ENCODE data around the gene KLHL5. TPM values are rescaled to one million over a fixed set of nuclear protein-coding genes. Genes with fewer than 3 reads are reported as not detected.

KLHL5 gene
- total and polyA plus RNA-seq, 2 experiments from 2014 or later: 27.0 to 43.3 TPM

DNA sequence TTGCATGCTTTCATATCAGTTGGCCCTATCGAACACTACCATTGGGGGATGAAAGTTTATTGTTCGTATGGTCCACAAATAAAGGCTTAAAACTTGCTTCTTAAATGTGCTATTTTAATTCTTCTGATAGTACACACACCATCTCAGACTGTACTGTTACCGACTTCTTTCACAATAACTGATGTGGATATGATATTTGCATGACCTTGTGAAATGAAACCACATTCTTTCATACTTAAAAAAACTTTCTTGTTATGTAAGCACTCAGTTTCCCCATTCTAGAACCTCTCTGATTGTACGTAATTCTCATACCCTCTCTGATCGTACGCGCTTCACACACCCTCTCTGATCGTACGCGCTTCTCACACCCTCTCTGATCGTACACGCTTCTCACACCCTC, 108.3 kb downstream of the KLHL5 start:
- no peak for DNase-seq
- in situ Hi-C loops (cut with MboI): no loop called here
- H3K9ac ChIP-seq: no peak overlapping the region
- no peaks in the 10 kb centered on the region for H3F3A ChIP-seq (ENCODE audit: insufficient read depth)
- no peaks in the 10 kb centered on the region for H3K4me1 ChIP-seq (ENCODE audit: insufficient read depth)
- 92 to 93% methylated on average over 10 to 12 of the region's 12 CpGs for WGBS, 2 experiments (ENCODE audit: low coverage in 1 of 2, low lambda C conversion rate in 2 of 2, missing lambda C conversion rate in 2 of 2)
- H3K9me3 ChIP-seq (ENCODE audit: low read depth): no peaks in the 10 kb centered on the region
- H2AFZ ChIP-seq: no peak overlapping the region
- no peaks in the 10 kb centered on the region for H3K27me3 ChIP-seq (replicated peaks; ENCODE audit: insufficient read depth)
- H3K9me2 ChIP-seq (ENCODE audit: insufficient read depth): no peaks in the 10 kb centered on the region
- H3K27ac ChIP-seq: no peak overlapping the region
- H3K4me3 ChIP-seq: no peak overlapping the region
- H4K20me1 ChIP-seq (ENCODE audit: insufficient read depth): no peaks in the 10 kb centered on the region
- no peaks in the 10 kb centered on the region for H3K36me3 ChIP-seq (ENCODE audit: low read depth)
- no peaks in the 10 kb centered on the region for H3K79me2 ChIP-seq (ENCODE audit: insufficient read depth)
- no peak for TF ChIP-seq EZH2 (IDR thresholded peaks at IDR 0.05; ENCODE audit: insufficient read depth, poor library complexity, severe bottlenecking)
- TF ChIP-seq EZH2phosphoT487 (IDR thresholded peaks at IDR 0.05; ENCODE audit: insufficient read depth, low read depth): no peak
- no peak overlapping the region for H3K4me2 ChIP-seq (ENCODE audit: unreplicated experiment)

Other genes starting within 250 kb of the KLHL5 start
- 0.76 and 3.4 TPM in 2 replicates for gene TLR6, start 205.4 kb upstream of the KLHL5 start, total RNA-seq (2014; rRNA removed; shearing (Covaris generic))
- gene TLR6, start 205.4 kb upstream of the KLHL5 start, polyA plus RNA-seq (2016; fragmentation: Nextera tagmentation; extraction: Ambion mirVana): 0.36 and 0.37 TPM in 2 replicates
- 300 and 318 TPM in 2 replicates for gene FAM114A1, start 194.4 kb upstream of the KLHL5 start, total RNA-seq (2014; rRNA removed; shearing (Covaris generic))
- gene FAM114A1, start 194.4 kb upstream of the KLHL5 start, polyA plus RNA-seq (2016; fragmentation: Nextera tagmentation; extraction: Ambion mirVana): 237 and 238 TPM in 2 replicates
- not detected in 2 replicates for gene TMEM156, start 29.8 kb upstream of the KLHL5 start, total RNA-seq (2014; rRNA removed; shearing (Covaris generic))
- gene TMEM156, start 29.8 kb upstream of the KLHL5 start, polyA plus RNA-seq (2016; fragmentation: Nextera tagmentation; extraction: Ambion mirVana): 0.30 TPM in 1 of 2 replicates, not detected in the other
- gene WDR19, start 120.3 kb downstream of the KLHL5 start, total RNA-seq (2014; rRNA removed; shearing (Covaris generic)): 23.7 and 63.7 TPM in 2 replicates
- 15.9 and 17.3 TPM in 2 replicates for gene WDR19, start 120.3 kb downstream of the KLHL5 start, polyA plus RNA-seq (2016; fragmentation: Nextera tagmentation; extraction: Ambion mirVana)